ENCODE results near the gene TRIM39. TPM values are rescaled to one million over a fixed set of nuclear protein-coding genes. Genes with fewer than 3 reads are reported as not detected.
"Not testable (repeated sequence)": the region's sequence is repeated elsewhere in the genome, so short reads cannot be mapped to it uniquely, and the experiment has no call there.

The TRIM39 gene
- total and polyA plus RNA-seq, 12 donors, result 8.1 to 24.3 (median 14.2) TPM

DNA sequence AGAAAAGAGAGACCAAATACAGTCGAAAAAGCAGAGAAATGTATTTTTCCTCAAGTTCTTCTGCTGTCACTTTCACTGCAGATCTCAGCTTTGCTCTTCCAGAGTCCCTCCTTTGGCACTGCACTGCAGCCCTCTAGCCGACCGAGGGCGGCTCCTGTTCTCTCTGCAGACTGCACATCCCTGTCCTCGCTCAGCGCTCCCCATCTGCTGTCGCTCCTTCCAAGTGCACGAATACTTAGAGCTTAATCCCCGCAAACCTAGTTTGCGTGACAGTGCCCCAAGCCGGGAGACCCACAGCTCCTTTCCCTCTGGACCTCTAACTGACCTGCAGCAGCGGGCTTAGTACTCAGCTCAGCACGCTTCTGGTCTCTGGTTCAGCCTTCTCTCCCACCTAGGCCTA, 33.4 kb downstream of the TRIM39 start:
- no peaks in the 10 kb centered on the region for H3K9me3 ChIP-seq (replicated peaks in 1 of 3)
- intact Hi-C loops (cut with DNase I), result no loop called here
- H3K36me3 ChIP-seq (replicated peaks in 1 of 2), result no peaks in the 10 kb centered on the region
- peaks cover 0 to 5% of the 10 kb centered on the region in 2 donors for H3K4me1 ChIP-seq (replicated peaks in 1 of 2)
- peaks cover 42% of the 10 kb centered on the region for H3K27me3 ChIP-seq
- TF ChIP-seq POLR2A (IDR thresholded peaks at IDR 0.05) (no peak), CTCF (IDR thresholded peaks at IDR 0.05) (no peak)
- WGBS, 4 donors, result 49 to 61% (median 54%) methylated on average over 12 to 13 of the region's 13 CpGs
- H3K4me3 ChIP-seq, result no peak overlapping the region
- H3K27ac ChIP-seq, result no peak overlapping the region
- no peak for DNase-seq

- Histone ChIP-seq H3K27me3 (peaks cover 48% of the 10 kb centered on the region), H3K9me3 (replicated peaks in 1 of 3) (no peaks in the 10 kb centered on the region), H3K4me3 (no peak overlapping the region), H3K36me3 (replicated peaks in 1 of 2) (no peaks in the 10 kb centered on the region), H3K27ac (no peak overlapping the region), H3K4me1 (replicated peaks in 1 of 2) (peaks cover 0 to 5% of the 10 kb centered on the region in 2 donors)
- no peak for TF ChIP-seq POLR2A (IDR thresholded peaks at IDR 0.05)
- no peak for TF ChIP-seq CTCF (IDR thresholded peaks at IDR 0.05)
- DNase-seq, result no peak
- whole genome bisulfite sequencing, 4 donors, result 83 to 86% (median 84%) methylated on average over 2 of the region's 2 CpGs
- intact Hi-C loops (cut with DNase I), result no loop called here
Measured at GRCh38 chr6:30361661-30362060, 34.9 kb downstream of the TRIM39 start.

DNA sequence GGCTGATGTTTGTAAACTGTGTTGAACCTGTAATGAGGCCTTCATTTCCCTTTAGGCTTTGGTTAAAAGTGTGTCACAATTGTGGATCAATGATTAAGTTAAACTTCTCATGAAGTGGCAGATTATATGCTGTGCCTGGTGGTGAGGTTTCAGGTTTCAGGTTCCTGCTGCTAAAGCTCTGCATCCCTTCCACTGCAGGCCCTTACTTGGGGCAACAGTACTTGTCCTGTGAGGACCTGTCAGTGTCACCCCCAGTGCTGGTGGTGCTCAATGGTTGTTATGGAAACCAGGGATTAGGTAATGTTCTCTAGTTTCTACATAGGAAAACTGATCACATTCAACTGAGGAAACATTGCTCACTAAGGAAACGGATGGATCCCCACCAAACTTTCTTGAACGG, 36.7 kb downstream of the TRIM39 start:
- no peak for DNase-seq
- H3K27me3 ChIP-seq, result peaks cover 36% of the 10 kb centered on the region
- intact Hi-C loops (cut with DNase I), result no loop called here
- H3K4me1 ChIP-seq (replicated peaks in 1 of 2), result no peaks in the 10 kb centered on the region
- no peak for TF ChIP-seq CTCF (IDR thresholded peaks at IDR 0.05)
- no peak for TF ChIP-seq POLR2A (IDR thresholded peaks at IDR 0.05)
- H3K36me3 ChIP-seq (replicated peaks in 1 of 2), result no peaks in the 10 kb centered on the region
- H3K27ac ChIP-seq, result no peak overlapping the region
- no peak overlapping the region for H3K4me3 ChIP-seq
- no peaks in the 10 kb centered on the region for H3K9me3 ChIP-seq (replicated peaks in 1 of 3)
- WGBS, 4 donors, result 71 to 74% (median 73%) methylated on average over 2 of the region's 2 CpGs

- intact Hi-C loops (cut with DNase I), result no loop called here
- Histone ChIP-seq H3K27ac (no peak overlapping the region), H3K4me3 (no peak overlapping the region), H3K4me1 (replicated peaks in 1 of 2) (no peaks in the 10 kb centered on the region), H3K36me3 (replicated peaks in 1 of 2) (no peaks in the 10 kb centered on the region), H3K27me3 (peaks cover 27% of the 10 kb centered on the region), H3K9me3 (replicated peaks in 1 of 3) (no peaks in the 10 kb centered on the region)
- WGBS, 4 donors, result 55 to 78% (median 70%) methylated on average over 2 of the region's 2 CpGs
- TF ChIP-seq POLR2A (IDR thresholded peaks at IDR 0.05), result no peak
- no peak for TF ChIP-seq CTCF (IDR thresholded peaks at IDR 0.05)
- no peak for DNase-seq
Measured at GRCh38 chr6:30364591-30364990, 37.9 kb downstream of the TRIM39 start.

DNA sequence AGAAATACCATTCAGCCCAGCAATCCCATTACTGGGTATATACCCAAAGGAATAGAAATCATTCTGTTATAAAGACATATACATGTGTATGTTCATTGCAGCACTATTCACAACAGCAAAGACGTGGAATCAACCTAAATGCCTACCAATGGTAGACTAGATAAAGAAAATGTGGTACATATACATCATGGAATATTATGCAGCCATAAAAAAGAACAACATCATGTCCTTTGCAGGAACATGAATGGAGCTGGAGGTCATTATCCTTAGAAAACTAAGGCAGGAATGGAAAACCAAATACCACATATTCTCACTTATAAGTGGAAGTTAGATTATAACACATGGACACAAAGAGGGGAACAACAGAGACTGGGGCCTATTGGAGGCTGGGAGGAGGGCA, 42.6 kb downstream of the TRIM39 start:
- WGBS, 4 donors, result 22 to 47% (median 33%) methylated on average over 1 of the region's 1 CpG
- intact Hi-C loops (cut with DNase I); H3K36me3 ChIP-seq (replicated peaks in 1 of 2); DNase-seq; H3K9me3 ChIP-seq (replicated peaks in 1 of 3); H3K27ac ChIP-seq; H3K4me3 ChIP-seq; H3K4me1 ChIP-seq (replicated peaks in 1 of 2): not testable (repeated sequence)
- peaks cover 14% of the 10 kb centered on the region for H3K27me3 ChIP-seq
